Endothelial cell (in vitro differentiated cells): ENCODE data around the gene TEKT3. TPM values are rescaled to one million over a fixed set of nuclear protein-coding genes. Genes with fewer than 3 reads are reported as not detected.

Source experiments
- DNase-seq: peaks from one replicate; pipeline ENCODE4 v3.0.0; 2021; ENCODE audit warnings: low spot score
- H3K27ac Mint-ChIP-seq: one replicate; pipeline ENCODE4 v1.8.0; 2021; ENCODE audit warnings: mixed read lengths, inconsistent platforms; ENCODE audit not compliant: unreplicated experiment
- H3K27me3 Mint-ChIP-seq: one replicate; pipeline ENCODE4 v1.8.0; 2021; ENCODE audit warnings: mild to moderate bottlenecking, moderate library complexity, mixed read lengths, inconsistent platforms; ENCODE audit not compliant: unreplicated experiment
- H3K36me3 Mint-ChIP-seq: one replicate; pipeline ENCODE4 v1.8.0; 2021; ENCODE audit warnings: mild to moderate bottlenecking, low read depth, mixed read lengths, inconsistent platforms; ENCODE audit not compliant: unreplicated experiment
- H3K4me1 Mint-ChIP-seq: one replicate; pipeline ENCODE4 v1.8.0; 2021; ENCODE audit warnings: mild to moderate bottlenecking, mixed read lengths, inconsistent platforms; ENCODE audit not compliant: unreplicated experiment
- H3K4me3 Mint-ChIP-seq: one replicate; pipeline ENCODE4 v1.8.0; 2021; ENCODE audit warnings: mild to moderate bottlenecking, mixed read lengths, inconsistent platforms; ENCODE audit not compliant: unreplicated experiment
- H3K9me3 Mint-ChIP-seq: one replicate; pipeline ENCODE4 v1.8.0; 2021; ENCODE audit warnings: mixed read lengths, inconsistent platforms; ENCODE audit not compliant: unreplicated experiment
- long read RNA-seq: library from polyadenylated mRNA; unstranded; transcript quantifications from one replicate; pipeline ENCODE4 v2.0.0, GENCODE V29; 2020; ENCODE audit not compliant: unreplicated experiment
- total RNA-seq: library from RNA; stranded (reverse); fragmentation: NEBNext Ultra II Directional; extraction: Animal tissue kit (Norgen Biotek cat#: 25700); gene quantifications from one replicate; pipeline ENCODE4 v1.2.1, GENCODE V29; 2021; ENCODE audit not compliant: unreplicated experiment
- TF ChIP-seq, protein P1 (sequence below): fragments of 200-600 bp; sonication (generic); IDR thresholded peaks from one replicate; pipeline ENCODE4 v1.5.0; 2021; ENCODE audit warnings: antibody characterized with exemption; ENCODE audit not compliant: unreplicated experiment

TEKT3 gene
- total RNA-seq: 5.8 TPM
- long read RNA-seq, partial matches to known transcripts: 6 of 7 reads
- long read RNA-seq, other reads (novel, unspliced or antisense): 1 of 7 reads

DNA sequence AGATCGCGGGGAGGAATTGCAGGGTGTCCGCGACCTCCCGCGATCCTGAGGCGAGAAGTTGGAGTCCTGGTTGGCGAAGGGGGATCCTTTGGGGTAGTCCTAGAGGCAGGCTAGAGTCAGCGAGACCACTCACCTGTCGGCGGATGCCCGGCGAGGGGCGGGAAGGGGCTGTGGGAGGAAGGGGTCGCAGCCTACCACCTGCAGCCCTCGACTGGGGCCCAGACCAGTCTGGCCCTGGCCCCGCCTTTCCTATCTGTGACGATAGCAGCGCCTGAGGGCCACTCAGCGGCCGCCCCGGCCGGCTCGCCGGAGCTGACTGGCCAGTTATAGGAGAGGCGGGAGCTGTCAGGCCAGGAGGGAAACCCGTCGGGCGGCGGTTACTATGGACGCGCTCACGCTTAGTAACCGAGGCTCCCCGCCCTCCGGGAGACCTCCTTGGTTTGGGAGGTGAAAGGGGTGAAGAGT lies at the start of gene TEKT3:
TEKT3 (minus strand) TSS at position 213 of the 465 bp plus-strand sequence. CDS start 10,012 bp downstream, outside the sequence.
- TF ChIP-seq, protein P1, sequence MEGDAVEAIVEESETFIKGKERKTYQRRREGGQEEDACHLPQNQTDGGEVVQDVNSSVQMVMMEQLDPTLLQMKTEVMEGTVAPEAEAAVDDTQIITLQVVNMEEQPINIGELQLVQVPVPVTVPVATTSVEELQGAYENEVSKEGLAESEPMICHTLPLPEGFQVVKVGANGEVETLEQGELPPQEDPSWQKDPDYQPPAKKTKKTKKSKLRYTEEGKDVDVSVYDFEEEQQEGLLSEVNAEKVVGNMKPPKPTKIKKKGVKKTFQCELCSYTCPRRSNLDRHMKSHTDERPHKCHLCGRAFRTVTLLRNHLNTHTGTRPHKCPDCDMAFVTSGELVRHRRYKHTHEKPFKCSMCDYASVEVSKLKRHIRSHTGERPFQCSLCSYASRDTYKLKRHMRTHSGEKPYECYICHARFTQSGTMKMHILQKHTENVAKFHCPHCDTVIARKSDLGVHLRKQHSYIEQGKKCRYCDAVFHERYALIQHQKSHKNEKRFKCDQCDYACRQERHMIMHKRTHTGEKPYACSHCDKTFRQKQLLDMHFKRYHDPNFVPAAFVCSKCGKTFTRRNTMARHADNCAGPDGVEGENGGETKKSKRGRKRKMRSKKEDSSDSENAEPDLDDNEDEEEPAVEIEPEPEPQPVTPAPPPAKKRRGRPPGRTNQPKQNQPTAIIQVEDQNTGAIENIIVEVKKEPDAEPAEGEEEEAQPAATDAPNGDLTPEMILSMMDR: no peak
- H3K36me3 Mint-ChIP-seq: peaks cover 6% of the 10 kb centered on the region

GRCh38 chr17:15388356-15389041 lies 47.1 kb upstream of the TEKT3 start:
- no peak overlapping the region for H3K4me3 Mint-ChIP-seq
- H3K36me3 Mint-ChIP-seq: peaks cover 8% of the 10 kb centered on the region
- TF ChIP-seq, protein P1: no peak
- peaks cover 11% of the 10 kb centered on the region for H3K4me1 Mint-ChIP-seq
- H3K27me3 Mint-ChIP-seq: peaks cover 5% of the 10 kb centered on the region
- H3K9me3 Mint-ChIP-seq: no peaks in the 10 kb centered on the region
- no peak overlapping the region for H3K27ac Mint-ChIP-seq
- no peak for DNase-seq

More for the DNA sequence above, at the start of gene TEKT3:
- DNase-seq: peak; percentile 89
- peaks cover 2% of the 10 kb centered on the region for H3K27me3 Mint-ChIP-seq
- no peak within 1 kb of the TSS for H3K27ac Mint-ChIP-seq
- no peaks in the 10 kb centered on the region for H3K9me3 Mint-ChIP-seq
- H3K4me3 Mint-ChIP-seq: peak within 1 kb of the TSS; percentile 93
- H3K4me1 Mint-ChIP-seq: peaks cover 3% of the 10 kb centered on the region

DNA sequence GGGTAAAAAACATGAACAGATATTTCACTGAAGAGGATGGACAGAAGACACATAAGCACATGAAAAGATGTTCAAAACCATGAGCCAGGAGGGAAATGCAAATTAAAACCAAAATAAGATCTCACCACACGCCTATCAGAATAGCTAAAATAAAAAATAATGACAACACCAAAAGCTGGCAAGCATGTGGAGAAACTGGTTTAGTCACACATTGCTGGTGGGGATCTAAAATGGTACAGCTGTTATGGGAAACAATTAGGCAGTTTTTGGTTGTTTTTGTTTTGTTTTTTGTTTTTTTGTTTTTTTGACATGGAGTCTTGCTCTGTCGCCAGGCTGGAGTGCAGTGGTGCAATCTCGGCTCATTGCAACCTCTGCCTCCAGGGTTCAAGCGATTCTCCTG lies 44.7 kb upstream of the TEKT3 start:
- Mint-ChIP-seq H3K4me3 (no peak overlapping the region), H3K36me3 (peaks cover 2% of the 10 kb centered on the region), H3K4me1 (peaks cover 11% of the 10 kb centered on the region), H3K27ac (no peak overlapping the region), H3K27me3 (peaks cover 1% of the 10 kb centered on the region), H3K9me3 (no peaks in the 10 kb centered on the region)
- no peak for DNase-seq
- TF ChIP-seq, protein P1: no peak

DNA sequence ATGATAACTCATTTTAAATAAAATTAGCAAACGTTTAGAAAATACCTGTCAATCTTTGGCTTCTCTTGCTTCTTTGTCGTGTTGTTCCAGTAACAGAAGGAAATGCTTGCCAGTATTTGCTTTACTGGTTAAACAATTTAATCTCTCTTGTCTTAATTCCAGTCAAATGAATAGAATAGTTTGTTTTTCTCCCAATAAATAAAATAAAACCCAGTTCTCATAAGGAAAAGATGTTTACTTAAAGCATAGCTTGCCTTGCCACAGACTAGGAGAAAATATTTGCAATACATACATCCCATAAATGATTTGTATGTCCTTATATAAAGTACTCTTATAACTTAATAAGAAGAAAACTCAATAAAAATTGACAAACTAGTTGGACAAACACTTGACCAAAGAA lies 43.9 kb upstream of the TEKT3 start:
- peaks cover 2% of the 10 kb centered on the region for H3K36me3 Mint-ChIP-seq
- DNase-seq: no peak
- H3K4me1 Mint-ChIP-seq: peaks cover 11% of the 10 kb centered on the region
- no peak overlapping the region for H3K4me3 Mint-ChIP-seq
- peaks cover 1% of the 10 kb centered on the region for H3K27me3 Mint-ChIP-seq
- TF ChIP-seq, protein P1: no peak
- H3K27ac Mint-ChIP-seq: no peak overlapping the region
- H3K9me3 Mint-ChIP-seq: no peaks in the 10 kb centered on the region

DNA sequence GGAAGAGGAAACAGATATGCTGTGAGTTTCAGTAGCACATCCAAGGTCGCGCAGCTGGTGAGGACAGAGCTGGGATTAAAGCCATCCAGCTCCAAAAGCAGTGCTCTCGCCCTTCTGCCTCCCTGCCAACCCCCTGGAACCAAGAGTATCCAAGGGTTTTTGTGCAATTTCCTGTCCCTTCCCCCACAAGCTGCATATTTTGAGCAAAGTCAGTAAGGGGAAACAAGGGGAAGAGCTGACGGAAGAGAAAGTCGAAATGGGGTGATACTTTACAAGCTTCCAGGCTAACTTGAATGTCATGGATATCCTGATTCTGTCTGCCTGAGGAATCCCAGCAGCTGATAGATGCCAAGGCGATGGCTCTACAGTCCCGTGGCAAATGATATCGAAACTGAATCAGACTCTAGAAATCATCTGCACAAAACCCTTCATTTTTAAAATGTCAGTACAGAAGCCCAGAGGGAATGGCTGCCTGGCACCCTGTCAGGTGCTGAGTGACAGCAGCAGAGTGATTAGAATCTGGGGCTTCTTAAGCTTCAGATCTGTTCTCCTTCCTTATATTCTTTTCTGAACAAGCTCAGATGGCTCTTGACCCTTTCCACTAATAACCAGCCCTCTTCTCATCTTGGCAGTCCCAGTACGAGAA lies 42.9 kb upstream of the TEKT3 start:
- Mint-ChIP-seq H3K27ac (peak overlapping the region; percentile 84), H3K36me3 (peaks cover 2% of the 10 kb centered on the region), H3K9me3 (no peaks in the 10 kb centered on the region), H3K27me3 (peaks cover 1% of the 10 kb centered on the region), H3K4me1 (peaks cover 11% of the 10 kb centered on the region), H3K4me3 (no peak overlapping the region)
- TF ChIP-seq, protein P1: no peak
- no peak for DNase-seq
